ENCODE measurements around the gene PTGIR.

PTGIR gene

GRCh38 chr19:46614114-46614722 is 10.7 kb downstream of the PTGIR start:
- DNase-seq, result peak; percentile 81

DNA sequence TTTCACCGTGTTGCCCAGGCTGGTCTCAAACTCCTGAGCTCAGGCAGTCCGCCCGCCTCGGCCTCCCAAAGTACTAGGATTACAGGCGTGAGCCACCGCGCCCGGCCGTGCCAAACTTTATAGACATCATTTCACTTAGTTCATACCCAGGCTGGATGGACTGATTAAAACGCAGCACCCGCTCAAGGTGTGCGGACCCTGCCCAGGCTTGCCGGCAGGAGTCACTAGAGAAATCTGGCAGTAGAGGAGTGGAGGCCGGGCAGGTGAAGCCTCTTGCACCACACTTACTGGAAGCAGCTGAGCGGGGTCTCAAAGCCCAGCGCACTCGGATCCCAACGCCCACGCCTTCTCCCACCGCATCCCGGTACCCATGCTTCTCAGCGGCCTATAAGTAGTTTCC is 11.4 kb downstream of the PTGIR start:
- no peak for DNase-seq

- no peak for DNase-seq
Observed at GRCh38 chr19:46611776-46612175, 13.1 kb downstream of the PTGIR start.

- no peak for DNase-seq
Observed at GRCh38 chr19:46610851-46611770, 13.8 kb downstream of the PTGIR start.

- no peak for DNase-seq
Observed at GRCh38 chr19:46610413-46610775, 14.5 kb downstream of the PTGIR start.

GRCh38 chr19:46609511-46610412 is 15.1 kb downstream of the PTGIR start:
- no peak for DNase-seq

DNA sequence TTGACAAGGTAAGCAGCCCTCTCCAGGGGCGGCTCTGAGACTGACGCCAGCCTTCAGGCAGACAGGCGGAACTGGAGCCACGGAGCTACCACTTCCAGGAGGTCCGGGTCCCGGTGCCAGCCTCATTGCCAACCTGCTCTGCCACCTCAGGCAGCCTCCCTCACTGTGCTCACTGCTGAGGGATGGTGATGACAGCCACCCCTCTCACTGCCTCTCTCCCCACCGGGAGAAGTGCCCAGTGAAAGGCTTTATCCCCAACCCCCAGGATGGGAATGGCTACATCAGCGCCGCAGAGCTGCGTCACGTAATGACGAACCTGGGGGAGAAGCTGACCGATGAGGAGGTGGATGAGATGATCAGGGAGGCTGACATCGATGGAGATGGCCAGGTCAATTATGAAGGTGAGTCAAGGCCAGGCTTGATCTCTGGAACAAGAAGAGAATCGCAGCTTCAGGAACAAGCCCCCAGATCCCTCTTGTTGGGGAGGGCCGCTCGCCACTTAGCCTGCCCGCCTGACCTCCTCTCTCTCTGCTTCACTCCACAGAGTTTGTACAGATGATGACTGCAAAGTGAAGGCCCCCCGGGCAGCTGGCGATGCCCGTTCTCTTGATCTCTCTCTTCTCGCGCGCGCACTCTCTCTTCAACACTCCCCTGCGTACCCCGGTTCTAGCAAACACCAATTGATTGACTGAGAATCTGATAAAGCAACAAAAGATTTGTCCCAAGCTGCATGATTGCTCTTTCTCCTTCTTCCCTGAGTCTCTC is 16.1 kb downstream of the PTGIR start:
- DNase-seq, result no peak

- no peak for DNase-seq
Observed at GRCh38 chr19:46608178-46608577, 16.7 kb downstream of the PTGIR start.

DNA sequence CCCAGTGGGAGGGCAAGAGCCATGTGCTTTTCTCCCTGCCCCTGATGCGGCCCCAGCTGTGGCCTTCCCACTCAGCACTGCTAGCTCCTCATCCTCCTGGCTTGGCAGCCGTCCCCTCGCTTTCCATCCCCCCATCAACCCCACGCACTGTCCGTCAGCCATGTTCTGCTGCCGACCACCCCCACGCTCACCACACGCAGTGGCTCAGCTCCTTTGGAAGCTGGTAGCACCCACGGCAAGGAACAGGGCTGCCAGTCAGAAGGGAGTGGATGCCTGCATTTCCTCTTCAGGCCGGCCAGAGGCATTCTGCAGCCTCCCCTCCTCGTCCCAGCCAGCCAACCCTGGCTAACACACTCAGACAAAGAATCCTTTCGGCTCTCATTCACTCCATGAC is 17.4 kb downstream of the PTGIR start:
- no peak for DNase-seq

DNA sequence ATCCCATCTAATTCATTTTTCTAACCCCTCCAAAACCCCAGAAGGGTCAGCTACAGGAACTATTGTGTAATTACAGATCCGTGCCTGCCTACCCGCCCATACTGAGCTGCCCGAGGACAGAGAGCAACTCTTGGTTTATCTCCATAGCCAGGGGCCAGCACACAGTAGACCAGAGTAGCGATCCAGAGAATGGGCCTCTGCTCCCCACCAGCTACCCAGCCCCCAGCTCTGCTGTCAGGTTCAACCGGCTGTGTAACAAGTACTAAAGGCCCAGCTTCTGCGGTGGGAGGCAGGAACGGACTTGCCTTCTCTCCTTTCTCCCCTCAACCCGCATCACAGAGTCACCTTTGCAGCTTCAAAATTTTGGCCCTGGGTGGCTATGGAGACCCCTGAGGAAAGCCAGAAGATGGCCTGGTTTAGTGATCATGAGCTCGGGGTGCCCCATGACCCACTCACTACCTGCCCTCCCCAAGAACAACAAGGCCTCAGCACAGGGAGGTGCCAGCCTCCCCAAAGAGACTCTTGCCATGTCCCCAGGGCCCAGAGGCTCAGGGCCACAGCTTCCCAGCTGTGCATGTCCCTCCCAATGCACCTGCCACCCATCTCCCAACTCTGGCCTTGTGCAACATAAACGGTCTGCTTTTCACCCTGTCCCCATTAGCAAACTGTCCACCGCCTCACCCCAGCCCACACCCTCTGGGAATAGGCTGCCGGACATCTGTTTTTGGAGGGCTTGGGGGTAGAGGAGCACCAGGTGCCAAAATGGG is 18.0 kb downstream of the PTGIR start:
- DNase-seq, result no peak

GRCh38 chr19:46606019-46606418 is 18.9 kb downstream of the PTGIR start:
- no peak for DNase-seq

GRCh38 chr19:46605356-46605821 is 19.5 kb downstream of the PTGIR start:
- no peak for DNase-seq

DNA sequence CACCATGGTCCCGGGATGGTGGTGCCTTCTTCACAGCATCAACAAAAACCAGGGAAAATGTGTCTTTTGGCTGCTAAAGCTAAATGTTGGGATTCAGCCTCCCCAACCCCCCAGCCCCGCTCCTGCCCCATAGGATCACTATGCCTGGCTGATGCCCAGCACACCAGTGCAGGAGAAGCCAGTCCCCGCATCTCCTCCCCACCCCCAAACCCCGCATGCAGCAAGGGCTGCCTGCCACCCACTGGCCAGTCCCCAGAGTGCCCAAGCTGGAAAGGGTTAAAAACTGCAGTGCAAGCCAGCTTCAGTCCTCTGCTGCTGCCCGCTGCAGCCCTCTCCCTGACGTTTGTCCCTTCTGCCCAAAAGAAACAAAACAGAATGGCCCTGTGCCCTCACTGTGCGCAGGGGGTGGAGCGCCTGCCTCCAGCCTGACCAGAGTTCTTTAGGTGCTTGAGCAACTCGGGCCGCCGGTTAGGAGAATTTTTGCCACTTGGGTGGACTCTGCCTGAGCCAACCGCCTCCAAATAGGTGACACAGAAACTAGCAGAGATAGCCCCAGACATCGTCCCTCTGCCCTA is 20.0 kb downstream of the PTGIR start:
- DNase-seq, result no peak

DNA sequence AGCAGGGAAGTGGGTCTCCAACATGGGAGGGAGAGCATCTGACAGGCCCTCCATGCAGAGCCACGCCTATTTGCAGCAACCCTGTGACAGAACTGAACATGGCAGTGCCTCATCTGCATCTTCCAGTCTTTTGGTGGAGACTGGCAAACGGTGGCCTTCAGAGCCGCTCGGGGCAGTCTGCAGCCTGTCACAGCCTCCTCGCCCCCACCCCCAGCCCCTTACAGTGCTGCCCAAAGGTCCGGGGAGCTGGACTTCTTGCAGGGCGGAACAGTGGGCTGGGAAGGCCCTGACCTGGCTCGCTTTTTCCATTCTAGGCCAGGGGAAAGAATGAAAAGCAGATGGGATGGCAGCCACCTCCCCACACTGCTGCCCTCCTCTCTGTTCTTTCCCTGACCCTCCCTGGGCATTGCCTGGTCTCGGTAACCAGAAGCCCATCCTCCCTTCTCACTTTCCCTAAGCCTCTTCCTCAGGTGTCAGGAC is 21.1 kb downstream of the PTGIR start:
- no peak for DNase-seq

GRCh38 chr19:46603195-46603637 is 21.7 kb downstream of the PTGIR start:
- no peak for DNase-seq

GRCh38 chr19:46602392-46603194 is 22.3 kb downstream of the PTGIR start:
- DNase-seq, result no peak

- DNase-seq, result no peak
Observed at GRCh38 chr19:46601318-46602224, 23.3 kb downstream of the PTGIR start, which contains the start of gene CALM3. Gene CALM3 (plus strand): TSS chr19:46601330. CDS start chr19:46601435, 105 bp downstream.

- DNase-seq, result peak; percentile 96
Observed at GRCh38 chr19:46600384-46601317, 24.2 kb downstream of the PTGIR start.

Measured in T-helper 9 cell (primary cell).